Measurements from ENCODE around the gene TMCO2. TPM values are rescaled to one million over a fixed set of nuclear protein-coding genes. Genes with fewer than 3 reads are reported as not detected.

TMCO2 gene
- total and polyA plus RNA-seq, 2 experiments from 2014 or later, result not detected

DNA sequence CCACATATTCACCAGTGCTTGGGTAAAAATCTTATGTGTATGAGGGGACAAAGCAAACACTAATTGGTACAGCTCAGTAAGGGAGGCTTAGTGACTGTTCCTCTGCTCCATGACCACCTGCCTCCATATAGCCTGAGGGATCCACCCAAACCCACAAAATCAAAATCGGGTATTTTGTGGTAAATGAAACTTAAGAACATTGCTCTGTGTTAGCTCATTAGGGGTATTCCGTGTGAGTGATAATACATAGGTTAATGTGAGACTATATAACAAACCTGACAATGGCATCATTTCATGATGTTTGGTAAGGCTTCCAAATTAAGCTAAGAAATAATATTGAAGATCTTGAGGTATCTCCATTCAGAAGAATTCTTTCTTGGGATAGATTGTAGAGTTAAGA, 43.6 kb downstream of the TMCO2 start:
- Mint-ChIP-seq H3K27me3 (ENCODE audit: insufficient read depth, low read depth, poor library complexity) (peaks cover 3% of the 10 kb centered on the region), H3K9me3 (no peaks in the 10 kb centered on the region), H3K27ac (no peak overlapping the region), H3K4me3 (no peak overlapping the region), H3K4me1 (peaks cover 17% of the 10 kb centered on the region), H3K36me3 (ENCODE audit: low read depth) (peaks cover 58% of the 10 kb centered on the region)
- no peaks in the 10 kb centered on the region for H3K27me3 ChIP-seq (ENCODE audit: insufficient read depth)
- TF ChIP-seq STAT1 (IDR thresholded peaks at IDR 0.05; ENCODE audit: unreplicated experiment) (no peak), REST (IDR thresholded peaks at IDR 0.05; ENCODE audit: unreplicated experiment) (no peak), JUNB (IDR thresholded peaks at IDR 0.05; ENCODE audit: unreplicated experiment) (no peak), CREB1 (CRISPR knock-in tag; IDR thresholded peaks at IDR 0.05; ENCODE audit: low read depth) (no peak), CTCF (conservative IDR thresholded peaks at IDR 0.05; ENCODE audit: low read depth in 2 of 2) (no peak), EZH2phosphoT487 (IDR thresholded peaks at IDR 0.05; ENCODE audit: unreplicated experiment) (no peak), ZNF331 (CRISPR knock-in tag; IDR thresholded peaks at IDR 0.05; ENCODE audit: low read depth) (no peak), ZNF462 (CRISPR knock-in tag; IDR thresholded peaks at IDR 0.05) (no peak), NANOG (IDR thresholded peaks at IDR 0.05; ENCODE audit: borderline replicate concordance) (no peak), ZNF114 (CRISPR knock-in tag; IDR thresholded peaks at IDR 0.05) (no peak), EZH2 (IDR thresholded peaks at IDR 0.05; ENCODE audit: low read depth, unreplicated experiment) (no peak), ETS1 (IDR thresholded peaks at IDR 0.05) (no peak)
- no peaks in the 10 kb centered on the region for H3F3A ChIP-seq (replicated peaks; ENCODE audit: low read depth)
- peaks cover 13% of the 10 kb centered on the region for H3K4me1 ChIP-seq (ENCODE audit: insufficient read depth)
- no peak overlapping the region for H3K4me3 ChIP-seq
- H2AFZ ChIP-seq, result no peak overlapping the region
- no peak for ATAC-seq
- H3K4me2 ChIP-seq, result no peak overlapping the region
- no peak for DNase-seq (ENCODE audit: low spot score)
- H3K9me2 ChIP-seq (ENCODE audit: insufficient read depth), result no peaks in the 10 kb centered on the region
- no peaks in the 10 kb centered on the region for H3K79me2 ChIP-seq (replicated peaks; ENCODE audit: insufficient read depth)
- H3K27ac ChIP-seq (ENCODE audit: low read depth), result no peak overlapping the region
- H4K20me1 ChIP-seq (replicated peaks; ENCODE audit: insufficient read depth), result 0 out of 2 replicates have a peak, but pooled peaks cover 4% of the 10 kb centered on the region
- peaks cover 14% of the 10 kb centered on the region for H3K36me3 ChIP-seq (ENCODE audit: insufficient read depth)

All from GM23338 (cell line).